Activated CD4-positive, alpha-beta T cell treated with anti-CD3 and anti-CD28 coated beads for 1 hour (primary cell): Measurements from ENCODE around the gene TMEM204.
A peak's percentile ranks its signal among the peaks of the same experiment; 100 is the strongest.

Experiments
- DNase-seq: peaks from one replicate; pipeline ENCODE4 v3.0.0-alpha.2; 2020

The TMEM204 gene

GRCh38 chr16:1533443-1533951 is at the start of gene TMEM204:
Gene TMEM204, plus strand, starts transcription at chr16:1533666. Its CDS starts 610 bp downstream, at chr16:1534276.
- DNase-seq = no peak

GRCh38 chr16:1485847-1486496 is 47.5 kb upstream of the TMEM204 start:
- no peak for DNase-seq

GRCh38 chr16:1486551-1487390 is 46.7 kb upstream of the TMEM204 start:
- DNase-seq = no peak

GRCh38 chr16:1487395-1488053 is 45.9 kb upstream of the TMEM204 start:
- no peak for DNase-seq

- DNase-seq = no peak
Observed at GRCh38 chr16:1488054-1488601, 45.3 kb upstream of the TMEM204 start.

- no peak for DNase-seq
Observed at GRCh38 chr16:1488619-1489018, 44.8 kb upstream of the TMEM204 start, which contains the start of gene PTX4. Gene PTX4, minus strand, starts transcription at chr16:1488944. Its CDS starts 35 bp downstream, at chr16:1488909.

- no peak for DNase-seq
Observed at GRCh38 chr16:1489077-1489476, 44.4 kb upstream of the TMEM204 start.

GRCh38 chr16:1491327-1491726 is 42.1 kb upstream of the TMEM204 start:
- DNase-seq = no peak

GRCh38 chr16:1492082-1492922 is 41.2 kb upstream of the TMEM204 start:
- DNase-seq = no peak

- DNase-seq = peak; percentile 76
Observed at GRCh38 chr16:1492923-1493745, 40.3 kb upstream of the TMEM204 start, which contains the start of gene TELO2. Gene TELO2, plus strand, starts transcription at chr16:1493360. Its CDS starts 922 bp downstream, at chr16:1494282.

- no peak for DNase-seq
Observed at GRCh38 chr16:1493746-1494094, 39.7 kb upstream of the TMEM204 start.

- no peak for DNase-seq
Observed at GRCh38 chr16:1494129-1494640, 39.3 kb upstream of the TMEM204 start.

GRCh38 chr16:1494711-1495110 is 38.8 kb upstream of the TMEM204 start:
- no peak for DNase-seq

GRCh38 chr16:1495211-1495888 is 38.1 kb upstream of the TMEM204 start:
- no peak for DNase-seq

- DNase-seq = no peak
Observed at GRCh38 chr16:1495889-1496262, 37.6 kb upstream of the TMEM204 start.

GRCh38 chr16:1496464-1496863 is 37.0 kb upstream of the TMEM204 start:
- no peak for DNase-seq

GRCh38 chr16:1497014-1497598 is 36.4 kb upstream of the TMEM204 start:
- no peak for DNase-seq

- DNase-seq = no peak
Observed at GRCh38 chr16:1498899-1499676, 34.4 kb upstream of the TMEM204 start.
